GM18873 (cell line): ENCODE results near the gene UAP1L1.

Experiments used
- ATAC-seq: cut with Tn5 transposase; IDR thresholded peaks from one replicate; pipeline ENCODE4 v1.9.1; 2021; ENCODE audit warnings: mild to moderate bottlenecking, moderate library complexity, moderate number of reproducible peaks; ENCODE audit not compliant: unreplicated experiment, low FRiP score

Gene UAP1L1

DNA sequence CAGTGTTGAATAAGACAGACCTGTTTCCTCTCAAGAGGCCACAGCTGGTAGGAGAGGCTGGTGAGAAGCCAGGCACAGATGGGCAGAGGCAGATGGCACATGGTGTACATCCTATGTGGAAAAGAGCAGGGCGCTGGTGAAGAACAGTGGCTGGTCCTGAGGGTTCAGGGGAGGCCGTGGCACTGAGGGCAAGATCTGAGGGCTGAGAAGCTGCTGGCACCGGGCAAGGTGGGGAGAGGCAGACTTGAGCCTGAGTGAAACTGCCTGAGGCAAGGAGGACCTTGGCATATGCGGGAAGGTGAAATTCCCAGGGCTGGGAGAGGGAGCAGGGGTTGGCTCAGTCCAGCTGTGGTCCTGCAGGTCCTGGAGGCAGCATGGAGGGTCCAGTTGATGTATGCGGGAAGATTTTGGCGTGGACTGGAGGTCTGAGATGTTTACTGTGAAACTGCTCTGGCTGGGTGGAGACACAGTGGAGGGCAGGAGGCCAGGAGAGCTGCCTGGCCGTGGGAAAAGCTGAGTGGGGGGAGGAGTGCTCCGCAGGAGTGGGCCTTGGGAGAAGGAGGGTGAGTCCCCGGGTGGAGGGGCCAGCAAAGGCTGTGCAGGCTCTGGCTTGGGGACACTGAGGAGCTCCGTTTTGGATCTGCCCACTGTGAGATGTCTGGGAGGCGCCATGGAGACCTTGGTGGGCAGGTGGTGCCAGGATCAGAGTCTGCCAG, 12.1 kb downstream of the UAP1L1 start:
- ATAC-seq = no peak

DNA sequence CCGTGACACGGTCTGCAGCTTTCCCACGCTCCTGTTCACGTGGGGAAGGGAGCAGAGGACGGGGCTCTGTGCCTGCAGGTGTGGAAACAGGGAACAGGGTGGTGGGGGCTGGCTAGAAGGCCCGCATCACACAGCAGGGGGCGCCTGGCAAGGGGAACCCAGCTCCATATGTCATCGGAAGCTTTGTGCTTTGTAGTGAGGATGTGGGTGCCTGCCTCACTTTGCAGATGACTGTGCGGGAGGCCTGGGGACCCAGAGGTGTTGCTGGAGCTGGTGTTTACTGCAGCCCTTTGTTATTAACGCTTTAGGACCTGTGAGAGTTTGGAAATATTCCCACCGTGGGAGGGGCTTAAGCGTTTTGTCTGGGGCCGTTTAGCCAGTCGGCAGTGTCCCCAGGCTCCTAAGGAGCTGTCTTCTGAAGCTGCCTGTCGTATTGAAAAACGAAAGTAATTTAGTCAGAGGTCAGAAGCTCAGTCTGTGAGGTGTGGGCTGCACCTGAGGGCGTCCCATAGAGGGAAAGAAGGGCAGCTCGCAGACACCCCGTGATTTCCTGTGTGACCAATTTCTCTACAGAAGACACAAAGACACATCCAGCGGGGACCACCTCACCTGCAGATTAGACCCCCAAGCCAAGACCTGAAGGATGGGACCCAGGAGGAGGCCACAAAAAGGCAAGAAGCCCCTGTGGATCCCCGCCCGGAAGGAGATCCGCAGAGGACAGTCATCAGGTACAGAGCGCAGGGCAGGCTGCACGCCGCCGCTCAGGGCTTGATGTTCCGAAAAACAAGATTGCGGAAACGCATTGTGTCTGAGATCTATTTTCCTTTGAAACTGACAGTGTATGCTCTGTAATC, 18.6 kb downstream of the UAP1L1 start:
- ATAC-seq = peak; percentile 67

DNA sequence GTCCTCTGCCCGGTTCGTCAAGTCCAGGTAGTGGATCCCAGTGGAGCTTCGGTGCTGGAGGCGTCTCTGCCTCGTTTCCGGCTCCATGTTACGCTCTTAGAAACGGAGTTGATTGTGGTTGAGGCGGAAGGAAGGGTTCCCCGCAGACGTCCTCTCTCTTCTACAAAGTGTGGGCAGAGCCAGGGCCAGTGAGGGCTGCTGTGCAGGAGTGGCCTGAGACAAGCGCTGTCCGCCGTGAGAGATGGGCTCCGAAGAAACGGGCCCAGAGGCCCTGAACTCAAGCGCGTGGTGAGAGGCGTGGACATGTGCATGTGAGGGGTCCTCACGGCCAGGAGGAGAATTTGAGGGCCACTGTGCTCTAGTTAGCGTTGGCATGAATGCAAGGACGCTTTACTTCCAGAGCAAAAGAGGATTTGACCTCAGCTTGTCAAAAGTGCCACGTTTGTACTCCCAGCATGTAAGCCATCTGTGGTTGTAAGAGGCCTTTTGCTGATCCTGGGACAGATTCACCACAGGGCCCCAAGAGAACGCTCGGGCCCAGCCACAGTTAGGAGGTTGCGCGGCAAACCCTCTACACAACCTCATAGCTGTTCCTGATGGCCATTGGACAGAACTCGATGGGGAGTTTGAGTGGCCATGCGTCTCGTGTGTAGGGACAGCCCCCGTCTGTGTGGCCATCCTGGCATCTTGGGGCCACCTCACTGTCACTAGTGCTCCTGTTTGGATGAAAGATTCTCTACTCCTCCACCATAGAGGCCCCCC, 19.6 kb downstream of the UAP1L1 start:
- ATAC-seq = no peak

DNA sequence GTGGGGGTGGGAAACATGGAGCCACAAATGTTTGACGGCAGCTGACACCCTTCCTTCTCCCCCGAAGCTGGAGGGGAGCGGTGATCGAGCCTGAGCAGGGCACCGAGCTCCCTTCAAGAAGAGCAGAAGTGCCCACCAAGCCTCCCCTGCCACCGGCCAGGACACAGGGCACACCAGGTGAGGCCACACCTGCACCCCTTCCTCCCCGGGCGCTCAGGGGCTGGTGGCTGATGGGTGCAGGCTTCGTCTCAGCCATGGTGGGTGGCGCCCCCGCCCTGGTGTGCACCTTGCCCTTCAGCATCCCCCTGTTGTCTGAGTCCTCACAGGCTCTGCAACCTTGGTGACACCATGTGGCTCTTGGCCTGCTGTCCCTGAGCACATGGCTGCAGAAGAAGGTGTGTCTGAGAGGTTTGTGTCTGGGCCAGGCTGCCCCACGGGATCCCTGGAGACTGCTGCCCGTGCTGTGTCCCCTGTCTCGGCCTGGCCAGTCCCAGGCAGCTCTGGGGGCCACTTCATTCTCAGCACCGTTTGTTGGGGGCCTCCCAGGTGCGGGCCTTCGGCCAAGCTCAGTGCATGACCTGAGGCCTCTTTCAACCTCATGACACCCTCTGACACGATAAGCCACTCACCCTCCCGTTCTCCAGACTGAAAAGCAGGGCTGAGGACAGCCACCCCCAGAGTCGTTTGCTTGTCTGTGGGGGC, 20.6 kb downstream of the UAP1L1 start:
- no peak for ATAC-seq

DNA sequence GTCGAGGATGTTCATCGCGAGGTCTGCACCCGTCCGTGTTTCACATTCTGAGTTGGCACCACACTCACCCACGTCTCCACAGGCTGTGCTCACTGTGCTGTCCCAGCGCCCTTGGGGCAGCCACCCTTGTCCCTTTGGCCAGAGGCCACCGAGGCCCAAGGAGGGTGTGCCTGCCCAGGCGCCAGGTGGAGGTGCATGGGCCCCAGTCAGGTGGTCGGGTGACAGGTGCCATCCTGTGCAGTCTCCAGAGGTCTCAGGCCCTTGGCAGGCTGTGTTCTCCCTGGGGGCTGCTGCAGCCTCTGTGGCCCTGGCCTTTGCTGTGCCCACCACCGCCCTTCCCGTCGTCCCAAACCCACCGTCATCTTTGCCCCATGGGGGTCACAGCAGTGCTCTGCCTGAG, 21.9 kb downstream of the UAP1L1 start:
- ATAC-seq = no peak

DNA sequence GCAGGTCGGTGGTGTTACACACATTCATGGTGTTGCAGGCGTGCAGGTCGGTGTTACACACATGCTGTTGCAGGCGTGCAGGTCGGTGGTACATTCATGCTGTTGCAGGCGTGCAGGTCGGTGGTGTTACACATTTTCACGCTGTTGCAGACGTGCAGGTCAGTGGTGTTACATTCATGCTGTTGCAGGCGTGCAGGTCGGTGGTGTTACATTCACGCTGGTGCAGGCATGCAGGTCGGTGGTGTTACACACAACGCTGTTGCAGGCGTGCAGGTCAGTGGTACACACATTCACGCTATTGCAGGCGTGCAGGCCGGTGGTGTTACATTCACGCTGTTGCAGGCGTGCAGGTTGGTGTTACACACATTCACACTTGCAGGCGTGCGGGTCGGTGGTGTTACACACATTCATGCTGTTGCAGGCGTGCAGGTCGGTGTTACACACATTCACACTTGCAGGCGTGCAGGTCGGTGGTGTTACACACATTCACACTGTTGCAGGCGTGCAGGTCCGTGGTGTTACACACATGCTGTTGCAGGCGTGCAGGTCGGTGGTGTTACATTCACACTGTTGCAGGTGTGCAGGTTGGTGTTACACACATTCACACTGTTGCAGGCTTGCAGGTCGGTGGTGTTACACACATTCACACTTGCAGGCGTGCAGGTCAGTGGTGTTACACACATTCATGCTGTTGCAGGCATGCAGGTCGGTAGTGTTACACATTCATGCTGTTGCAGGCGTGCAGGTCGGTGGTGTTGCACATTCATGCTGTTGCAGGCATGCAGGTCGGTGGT, 26.1 kb downstream of the UAP1L1 start:
- ATAC-seq = no peak

DNA sequence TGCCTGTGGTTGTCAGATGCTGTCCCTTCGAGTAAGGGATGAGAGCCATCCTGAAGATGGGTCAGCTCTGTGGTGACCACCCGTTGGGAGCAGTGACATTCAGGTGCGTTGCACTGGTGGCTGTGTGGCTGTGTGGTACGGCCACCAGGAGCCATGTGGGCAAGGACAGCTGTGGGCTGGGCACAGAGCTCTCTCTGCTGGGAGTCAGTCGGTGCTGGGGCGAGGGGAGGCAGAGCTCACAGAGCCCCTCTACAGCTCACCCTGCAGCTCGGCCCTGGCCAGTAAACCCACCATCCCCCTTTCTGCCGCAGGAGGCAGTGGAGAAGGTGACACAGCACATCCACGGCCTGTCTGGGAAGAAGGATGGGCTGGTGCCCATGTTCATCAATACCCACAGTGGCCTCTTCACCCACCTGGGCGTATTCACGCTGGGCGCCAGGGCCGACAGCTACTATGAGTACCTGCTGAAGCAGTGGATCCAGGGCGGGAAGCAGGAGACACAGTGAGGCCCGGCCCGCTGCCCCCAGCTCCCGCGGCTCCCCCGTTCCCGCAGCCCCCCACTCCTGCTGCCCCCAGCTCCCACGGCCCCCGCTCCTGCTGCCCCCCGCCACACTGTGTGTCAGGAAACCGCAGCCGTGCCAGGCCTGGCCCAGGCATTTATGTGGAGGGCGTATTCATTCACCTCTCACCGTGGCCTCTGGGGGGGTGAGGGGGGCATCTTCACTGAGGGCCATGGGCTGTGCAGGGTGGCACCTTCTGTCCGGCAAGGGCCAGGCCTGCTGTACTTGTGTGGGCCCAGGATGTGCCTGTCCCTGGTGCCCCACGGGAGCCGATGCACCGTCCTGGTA, 28.7 kb downstream of the UAP1L1 start:
- ATAC-seq = no peak

DNA sequence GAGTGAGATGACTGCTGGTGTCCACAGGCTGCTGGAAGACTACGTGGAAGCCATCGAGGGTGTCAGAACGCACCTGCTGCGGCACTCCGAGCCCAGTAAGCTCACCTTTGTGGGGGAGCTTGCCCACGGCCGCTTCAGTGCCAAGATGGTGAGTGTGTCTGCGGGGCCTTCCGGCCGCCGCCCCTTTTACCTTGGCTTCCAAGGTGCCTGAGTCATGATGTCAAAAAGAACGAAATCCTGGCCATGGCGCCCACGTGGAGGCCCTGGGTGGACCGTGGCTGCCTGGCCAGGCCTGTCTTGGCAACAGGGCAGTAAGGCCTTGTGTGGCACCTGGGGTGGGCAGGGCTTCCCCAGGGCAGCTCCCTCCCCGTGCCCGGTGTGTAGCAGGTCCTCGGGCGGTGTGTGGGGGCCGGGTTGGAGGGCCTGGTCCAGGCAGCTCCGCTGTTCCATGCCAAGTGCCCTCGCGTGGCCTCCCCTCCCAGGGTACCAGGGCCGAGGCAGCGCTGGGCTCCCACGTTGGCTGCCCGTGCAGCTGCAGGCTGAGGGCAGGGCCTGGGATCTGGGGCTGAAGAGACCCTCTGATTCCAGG, 29.4 kb downstream of the UAP1L1 start:
- ATAC-seq = no peak

DNA sequence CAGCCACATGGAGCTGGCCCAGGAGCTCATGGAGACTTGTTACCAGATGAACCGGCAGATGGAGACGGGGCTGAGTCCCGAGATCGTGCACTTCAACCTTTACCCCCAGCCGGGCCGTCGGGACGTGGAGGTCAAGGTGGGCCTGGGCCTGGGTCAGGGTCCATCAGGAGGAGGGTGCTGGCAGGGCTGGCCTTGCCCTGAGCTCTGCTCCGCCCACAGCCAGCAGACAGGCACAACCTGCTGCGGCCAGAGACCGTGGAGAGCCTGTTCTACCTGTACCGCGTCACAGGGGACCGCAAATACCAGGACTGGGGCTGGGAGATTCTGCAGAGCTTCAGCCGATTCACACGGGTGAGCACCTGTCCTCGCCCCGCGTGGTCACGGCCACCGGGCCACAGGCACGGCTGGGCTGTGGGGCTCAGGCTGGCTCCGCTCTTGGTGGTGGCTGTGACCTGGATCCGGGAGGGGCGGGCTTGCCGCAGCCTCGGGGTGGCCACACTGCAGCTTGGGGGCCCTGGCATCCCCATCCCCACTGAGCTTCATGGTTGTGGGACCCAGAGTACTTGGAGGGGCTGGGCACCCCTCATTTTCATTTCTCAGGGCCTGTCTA, 30.1 kb downstream of the UAP1L1 start:
- no peak for ATAC-seq

DNA sequence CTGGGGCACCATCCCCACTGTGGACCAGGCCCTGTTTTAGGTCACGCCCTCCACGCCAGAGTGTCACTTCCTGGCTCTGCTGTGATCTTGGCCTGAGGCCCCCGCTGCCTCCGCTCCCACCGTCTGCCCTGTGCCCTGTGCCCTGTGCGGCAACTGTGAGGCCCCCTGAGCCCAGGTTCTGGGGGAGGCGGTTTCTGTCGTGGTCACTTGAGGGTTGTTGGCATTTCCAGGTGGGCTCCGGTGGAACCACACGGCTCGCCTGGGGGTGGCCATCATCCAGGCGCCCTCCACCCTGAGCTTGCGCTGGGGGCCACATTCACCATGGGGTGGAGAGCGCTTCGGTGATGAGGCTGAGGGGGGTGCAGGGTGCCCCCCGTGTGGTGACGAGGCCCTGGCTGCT, 30.7 kb downstream of the UAP1L1 start:
- ATAC-seq = no peak

DNA sequence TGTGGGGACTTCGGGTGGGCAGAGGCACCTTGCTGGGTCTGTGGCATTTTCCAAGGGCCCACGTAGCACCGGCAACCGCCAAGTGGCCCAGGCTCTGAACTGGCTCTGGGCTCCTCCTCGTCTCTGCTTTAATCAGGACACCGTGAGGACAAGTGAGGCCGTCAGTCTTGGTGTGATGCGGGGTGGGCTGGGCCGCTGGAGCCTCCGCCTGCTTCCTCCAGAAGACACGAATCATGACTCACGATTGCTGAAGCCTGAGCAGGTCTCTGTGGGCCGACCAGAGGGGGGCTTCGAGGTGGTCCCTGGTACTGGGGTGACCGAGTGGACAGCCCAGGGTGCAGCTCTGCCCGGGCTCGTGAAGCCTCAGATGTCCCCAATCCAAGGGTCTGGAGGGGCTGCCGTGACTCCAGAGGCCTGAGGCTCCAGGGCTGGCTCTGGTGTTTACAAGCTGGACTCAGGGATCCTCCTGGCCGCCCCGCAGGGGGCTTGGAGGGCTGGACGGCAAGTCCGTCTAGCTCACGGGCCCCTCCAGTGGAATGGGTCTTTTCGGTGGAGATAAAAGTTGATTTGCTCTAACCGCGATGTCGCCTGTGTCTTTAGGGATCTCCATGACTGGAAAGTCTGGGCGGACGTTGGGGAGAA, 31.4 kb downstream of the UAP1L1 start:
- no peak for ATAC-seq

DNA sequence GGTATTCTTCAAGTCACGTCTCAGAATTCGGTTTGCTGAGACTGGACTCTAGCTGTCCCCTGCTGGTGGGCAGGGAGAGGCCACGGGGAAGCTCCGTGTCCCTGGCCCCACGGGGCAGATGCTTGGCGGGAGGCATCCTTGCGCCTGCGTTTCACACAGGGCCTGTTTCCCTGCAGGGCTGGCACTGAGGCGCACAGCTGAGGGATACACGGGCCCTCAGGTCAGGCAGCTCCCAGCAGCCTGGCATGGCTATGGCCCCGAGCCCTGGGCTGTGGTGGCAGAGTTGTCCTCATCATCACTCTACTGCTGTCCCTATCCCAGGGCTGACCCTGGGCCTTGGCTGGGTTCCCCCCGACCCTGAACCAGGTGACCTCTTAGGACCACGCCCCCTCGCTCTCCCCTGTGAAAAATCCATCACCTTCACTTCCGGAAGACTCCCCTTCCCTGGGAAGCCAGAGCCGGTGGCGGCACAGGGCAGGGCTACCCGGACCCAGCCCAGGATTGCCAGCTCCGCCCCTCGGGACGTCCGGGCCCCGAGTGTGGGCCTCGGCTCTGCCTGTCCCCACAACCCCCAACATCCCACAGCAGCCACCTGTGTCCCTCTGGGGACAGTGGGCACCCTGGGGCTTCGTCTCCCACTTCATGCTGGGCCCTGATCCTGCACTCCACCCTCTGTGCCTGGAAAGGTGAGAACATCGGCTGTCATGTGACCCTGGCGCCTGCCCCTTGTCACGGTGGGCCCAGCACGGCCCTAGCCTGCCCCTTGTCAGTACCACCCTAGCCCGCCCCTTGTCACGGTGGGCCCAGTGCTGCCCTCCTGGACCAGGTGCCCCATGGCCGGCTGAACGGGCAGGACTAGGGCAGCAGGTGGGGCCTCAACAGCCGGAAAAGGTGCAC, 32.2 kb downstream of the UAP1L1 start:
- no peak for ATAC-seq

DNA sequence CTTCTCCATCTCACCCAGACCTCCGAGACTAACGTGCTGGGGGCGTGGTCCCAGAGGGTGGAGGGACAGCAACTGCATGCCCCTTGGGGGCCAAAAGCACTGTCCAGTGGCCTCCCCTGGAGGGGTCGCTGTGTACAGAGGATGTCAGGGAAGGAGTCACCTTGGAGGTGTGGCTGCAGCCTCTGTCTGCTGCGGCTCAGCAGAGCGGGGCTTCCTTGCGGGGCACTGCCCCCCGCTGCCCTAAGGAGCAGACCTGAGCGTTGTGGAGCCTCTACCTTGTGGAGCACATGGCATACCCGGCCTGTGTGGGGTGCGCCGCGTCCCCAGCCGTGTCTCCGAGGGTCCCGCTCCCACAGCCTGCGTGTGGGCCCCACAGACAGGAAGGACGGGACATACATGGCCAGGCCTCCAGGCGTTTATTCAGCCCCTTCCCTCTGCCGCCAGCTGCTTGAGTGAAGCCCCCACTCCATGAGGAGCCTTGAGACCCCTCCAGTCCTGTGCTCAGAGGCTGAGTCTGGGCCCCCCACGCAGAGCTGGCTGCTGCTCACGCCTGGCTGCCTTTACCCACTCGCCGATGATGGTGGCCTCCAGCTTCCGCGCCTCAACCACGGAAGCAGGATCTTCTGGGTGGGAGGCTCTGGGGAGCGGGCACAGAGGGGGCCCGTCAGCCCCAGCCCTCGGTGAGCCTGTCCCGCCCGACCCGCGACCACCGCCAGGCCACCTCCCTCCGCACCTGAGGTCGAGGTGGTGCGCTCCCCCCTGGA, 33.0 kb downstream of the UAP1L1 start:
- no peak for ATAC-seq

DNA sequence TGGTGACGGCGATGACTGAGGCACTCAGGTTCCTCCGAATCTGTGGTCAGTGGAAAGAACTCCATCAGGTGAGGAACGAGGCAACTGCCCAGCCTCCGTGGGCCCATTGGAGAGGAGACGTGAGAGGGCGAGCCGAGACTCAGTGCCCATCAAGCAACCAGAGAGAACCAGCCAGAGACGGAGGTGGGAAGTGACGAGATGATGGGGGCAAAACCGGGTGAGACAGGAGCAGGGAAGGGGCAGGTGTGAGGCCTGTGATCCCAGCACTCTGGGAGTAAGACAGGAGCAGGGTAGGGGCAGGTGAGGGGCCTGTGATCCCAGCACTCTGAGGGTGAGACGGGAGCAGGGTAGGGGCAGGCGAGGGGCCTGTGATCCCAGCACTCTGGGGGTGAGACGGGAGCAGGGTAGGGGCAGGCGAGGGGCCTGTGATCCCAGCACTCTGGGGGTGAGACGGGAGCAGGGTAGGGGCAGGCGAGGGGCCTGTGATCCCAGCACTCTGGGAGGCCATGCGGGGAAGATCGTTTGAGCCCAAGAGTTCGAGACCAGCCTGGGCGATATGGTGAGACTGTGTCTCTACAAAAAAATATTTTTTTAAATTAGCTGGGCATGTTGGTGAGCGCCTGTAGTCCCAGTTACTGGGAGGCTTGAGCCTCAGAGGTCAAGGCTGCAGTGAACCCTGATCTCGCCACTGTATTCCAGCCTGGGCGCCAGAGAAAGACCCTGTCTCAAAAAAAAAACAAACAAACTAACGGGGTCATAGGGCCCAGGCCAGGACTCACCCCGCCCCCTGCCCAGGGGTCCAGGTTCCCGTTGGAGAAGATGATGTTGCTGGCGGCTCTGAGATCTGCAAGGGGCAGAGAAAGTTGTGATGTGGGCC, 33.8 kb downstream of the UAP1L1 start:
- no peak for ATAC-seq
